HG03521 (cell line): ENCODE results near the gene UTP4.
A peak's percentile ranks its signal among the peaks of the same experiment; 100 is the strongest.

Source experiments
- ATAC-seq: cut with Tn5 transposase; IDR thresholded peaks from one replicate; pipeline ENCODE4 v1.9.1; 2021; ENCODE audit warnings: mild to moderate bottlenecking, moderate library complexity; ENCODE audit not compliant: unreplicated experiment

The UTP4 gene

GRCh38 chr16:69169607-69170352, 37.3 kb downstream of the UTP4 start:
- no peak for ATAC-seq

GRCh38 chr16:69171325-69172084, 39.1 kb downstream of the UTP4 start:
- ATAC-seq: no peak

GRCh38 chr16:69176033-69176800, 43.8 kb downstream of the UTP4 start:
- ATAC-seq: no peak

- ATAC-seq: no peak
Observed at GRCh38 chr16:69179328-69180010, 47.0 kb downstream of the UTP4 start.

- no peak for ATAC-seq
Observed at GRCh38 chr16:69180011-69180338, 47.5 kb downstream of the UTP4 start.

GRCh38 chr16:69182730-69183416, 50.4 kb downstream of the UTP4 start:
- no peak for ATAC-seq

- ATAC-seq: peak; percentile 72
Observed at GRCh38 chr16:69186642-69187445, 54.4 kb downstream of the UTP4 start, which contains the start of gene SNTB2. Gene SNTB2, plus strand, starts transcription at chr16:69187164. Its CDS starts 3 bp downstream, at chr16:69187167.

GRCh38 chr16:69187446-69188235, 55.2 kb downstream of the UTP4 start:
- ATAC-seq: peak; percentile 23

- no peak for ATAC-seq
Observed at GRCh38 chr16:69188236-69188549, 55.7 kb downstream of the UTP4 start.

- ATAC-seq: no peak
Observed at GRCh38 chr16:69188716-69189115, 56.3 kb downstream of the UTP4 start.

- no peak for ATAC-seq
Observed at GRCh38 chr16:69190046-69190588, 57.7 kb downstream of the UTP4 start.

- no peak for ATAC-seq
Observed at GRCh38 chr16:69190598-69190997, 58.1 kb downstream of the UTP4 start.

GRCh38 chr16:69191136-69191535, 58.7 kb downstream of the UTP4 start:
- no peak for ATAC-seq

GRCh38 chr16:69193855-69194254, 61.4 kb downstream of the UTP4 start:
- no peak for ATAC-seq

GRCh38 chr16:69194488-69194887, 62.0 kb downstream of the UTP4 start:
- ATAC-seq: no peak

GRCh38 chr16:69195369-69196029, 63.0 kb downstream of the UTP4 start:
- no peak for ATAC-seq

- no peak for ATAC-seq
Observed at GRCh38 chr16:69197573-69197972, 65.1 kb downstream of the UTP4 start.

GRCh38 chr16:69199382-69199781, 66.9 kb downstream of the UTP4 start:
- ATAC-seq: no peak
